Erythroblast (primary cell): ENCODE results near the gene EIF3K.

ENCODE experiments used
- GATA1 ChIP-seq: IDR thresholded peaks from 2 replicates; pipeline ENCODE4 v1.6.1; 2011; ENCODE audit warnings: low read depth, mild to moderate bottlenecking, control low read depth, low read length, moderate library complexity
- POLR2A ChIP-seq: IDR thresholded peaks from 2 replicates; pipeline ENCODE4 v1.6.1; 2011; ENCODE audit warnings: mild to moderate bottlenecking, low read length

DNA sequence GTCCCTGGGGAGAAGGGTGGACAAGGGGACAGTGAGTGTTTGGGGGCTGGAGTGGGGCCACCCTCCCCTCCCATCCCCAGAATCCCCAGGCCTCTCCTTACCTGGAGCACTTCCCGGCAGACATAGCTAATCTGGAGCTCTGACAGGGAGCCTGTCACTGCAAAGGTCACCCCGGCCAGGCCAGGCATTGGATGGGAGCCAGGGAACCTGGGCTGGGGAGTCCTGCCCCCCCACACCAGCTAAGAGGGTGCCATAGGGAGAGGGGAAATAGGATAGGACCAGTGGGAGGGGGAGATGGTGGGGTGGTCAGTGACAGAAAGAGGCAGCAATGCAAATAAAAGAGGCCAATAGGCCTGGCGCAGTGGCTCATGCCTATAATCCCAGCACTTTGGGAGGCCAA, 4.7 kb upstream of the EIF3K start:
- TF ChIP-seq GATA1 (no peak), POLR2A (no peak)
